ENCODE measurements around the gene PARM1.

PARM1 gene

GRCh38 chr4:75099321-75099720 is 166.4 kb downstream of the PARM1 start:
- DNase-seq: no peak
